ENCODE results near the gene AKAP9. TPM values are rescaled to one million over a fixed set of nuclear protein-coding genes. Genes with fewer than 3 reads are reported as not detected.
"Not testable (repeated sequence)": the region's sequence is repeated elsewhere in the genome, so short reads cannot be mapped to it uniquely, and the experiment has no call there.

Gene AKAP9
- polyA plus RNA-seq, 1 donor, result 79.2 TPM

GRCh38 chr7:92006046-92006445 is 65.4 kb downstream of the AKAP9 start:
- DNase-seq (ENCODE audit: low read depth), result no peak

DNA sequence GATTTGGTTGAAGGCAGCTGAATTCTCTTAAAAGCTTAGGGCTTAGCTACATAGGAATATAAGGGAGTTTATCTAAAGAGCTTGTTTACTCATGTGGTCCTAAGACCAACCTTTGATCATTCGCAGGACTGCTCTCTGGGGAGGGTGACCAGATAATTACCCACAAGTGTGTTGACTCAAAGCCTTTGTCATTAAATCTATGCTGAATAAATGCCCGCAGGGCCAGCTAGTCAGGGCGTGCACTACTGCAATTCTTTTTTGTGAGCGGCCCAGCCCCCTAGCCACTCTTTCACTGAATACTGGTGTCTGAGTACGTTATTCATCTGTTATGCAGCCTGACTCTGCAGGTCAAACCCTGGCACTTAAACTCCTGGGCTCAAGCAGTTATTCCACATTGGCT is 69.6 kb downstream of the AKAP9 start:
- DNase-seq (ENCODE audit: low read depth), result no peak

- no peak for DNase-seq (ENCODE audit: low read depth)
Observed at GRCh38 chr7:92013611-92014010, 72.9 kb downstream of the AKAP9 start.

- DNase-seq (ENCODE audit: low read depth), result no peak
Observed at GRCh38 chr7:92020636-92021035, 80.0 kb downstream of the AKAP9 start.

- no peak for DNase-seq (ENCODE audit: low read depth)
Observed at GRCh38 chr7:92025260-92025659, 84.6 kb downstream of the AKAP9 start.

DNA sequence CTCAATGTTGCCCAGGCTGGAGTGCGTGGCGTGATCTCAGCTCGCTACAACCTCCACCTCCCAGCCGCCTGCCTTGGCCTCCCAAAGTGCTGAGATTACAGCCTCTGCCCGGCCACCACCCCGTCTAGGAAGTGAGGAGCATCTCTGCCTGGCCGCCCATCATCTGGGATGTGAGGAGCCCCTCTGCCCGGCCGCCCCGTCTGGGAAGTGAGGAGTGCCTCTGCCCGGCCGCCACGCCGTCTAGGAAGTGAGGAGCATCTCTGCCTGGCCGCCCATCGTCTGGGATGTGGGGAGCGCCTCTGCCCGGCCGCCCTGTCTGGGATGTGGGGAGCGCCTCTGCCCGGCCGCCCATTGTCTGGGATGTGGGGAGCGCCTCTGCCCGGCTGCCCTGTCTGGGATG is 86.0 kb downstream of the AKAP9 start:
- DNase-seq (ENCODE audit: low read depth), result not testable (repeated sequence)

DNA sequence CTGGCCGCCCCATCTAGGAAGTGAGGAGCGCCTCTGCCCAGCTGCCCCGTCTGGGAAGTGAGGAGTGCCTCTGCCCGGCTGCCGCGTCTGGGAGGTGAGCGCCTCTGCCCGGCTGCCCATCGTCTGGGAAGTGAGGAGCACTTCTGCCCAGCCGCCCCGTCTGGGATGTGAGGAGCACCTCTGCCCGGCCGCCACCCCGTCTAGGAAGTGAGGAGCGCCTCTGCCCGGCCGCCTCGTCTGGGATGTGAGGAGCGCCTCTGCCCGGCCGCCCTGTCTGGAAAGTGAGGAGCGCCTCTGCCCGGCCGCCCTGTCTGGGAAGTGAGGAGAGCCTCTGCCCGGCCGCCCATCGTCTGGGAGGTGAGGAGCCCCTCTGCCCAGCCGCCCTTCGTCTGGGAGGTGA is 86.5 kb downstream of the AKAP9 start:
- not testable (repeated sequence) for DNase-seq (ENCODE audit: low read depth)

DNA sequence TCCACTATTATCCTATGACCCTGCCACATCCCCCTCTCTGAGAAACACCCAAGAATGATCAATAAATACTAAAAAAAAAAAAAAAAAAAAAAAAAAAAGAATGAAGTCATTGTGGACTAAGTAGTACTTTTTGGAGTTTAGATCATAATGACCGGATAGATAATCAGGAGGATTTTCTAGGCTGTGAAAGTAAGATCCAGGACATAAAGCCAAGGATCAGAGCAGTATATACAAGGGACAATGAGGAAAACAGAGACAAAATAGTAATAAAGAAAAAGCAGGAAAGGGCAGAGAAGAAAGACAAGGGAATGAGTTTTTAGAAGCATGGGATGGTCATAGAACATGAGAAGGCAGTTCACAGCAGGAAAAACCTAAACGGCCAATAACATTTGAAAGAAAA is 87.6 kb downstream of the AKAP9 start:
- DNase-seq (ENCODE audit: low read depth), result no peak

DNA sequence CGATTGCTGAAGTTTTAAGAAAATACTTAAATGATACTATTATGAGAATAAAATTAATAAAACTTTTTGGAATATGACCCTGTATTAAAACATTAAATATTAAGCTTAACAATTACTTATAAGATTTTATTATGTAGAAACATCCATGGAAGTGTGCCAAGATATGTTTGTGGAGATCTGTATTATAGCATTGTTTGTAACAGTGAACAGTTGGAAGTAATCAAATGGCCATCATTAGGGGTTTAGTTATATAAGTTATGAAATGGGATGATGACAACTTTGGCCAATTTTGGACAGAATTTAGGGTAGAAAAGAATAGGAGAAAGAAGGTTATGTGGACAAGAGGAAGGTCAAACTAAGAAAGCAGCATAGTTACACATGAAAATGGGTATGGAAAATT is 88.0 kb downstream of the AKAP9 start:
- no peak for DNase-seq (ENCODE audit: low read depth)

DNA sequence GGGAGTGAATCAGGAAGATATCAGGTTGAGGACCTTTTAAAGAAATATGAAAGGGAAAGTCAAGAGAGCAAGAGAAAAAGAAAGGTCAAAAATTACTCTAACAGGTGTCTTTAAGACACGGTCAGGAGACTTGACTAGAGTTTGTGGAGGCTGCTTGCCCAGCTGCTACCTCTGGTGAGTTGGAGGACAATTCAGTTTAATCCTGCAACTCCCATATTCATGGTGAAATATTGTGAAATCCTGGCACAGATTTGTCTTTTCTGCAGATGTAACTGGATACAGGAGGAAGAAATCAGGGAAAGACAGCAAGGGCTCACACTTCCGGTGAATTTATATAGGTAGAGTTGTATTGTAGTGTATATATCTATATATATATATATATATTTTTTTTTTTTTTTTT is 93.5 kb downstream of the AKAP9 start:
- no peak for DNase-seq (ENCODE audit: low read depth)

DNA sequence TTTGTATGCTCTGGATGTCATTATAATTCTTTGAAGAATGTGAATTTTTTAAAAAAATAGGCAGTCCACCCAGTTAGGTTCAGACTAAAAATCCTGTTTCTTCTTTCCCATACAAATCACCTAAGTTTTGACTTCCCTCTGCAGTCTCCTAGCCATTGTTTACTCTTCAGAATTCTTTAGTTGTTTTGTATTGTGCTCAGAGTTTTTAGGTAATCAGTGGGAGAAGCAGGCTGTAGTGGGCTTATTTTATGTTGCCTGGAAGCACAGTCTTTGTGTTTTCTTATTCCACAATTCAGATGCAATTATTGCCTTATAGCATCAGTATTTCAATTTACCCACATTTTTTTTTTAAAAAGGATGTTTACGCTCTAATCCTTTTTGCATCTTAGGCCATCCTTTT is 94.9 kb downstream of the AKAP9 start:
- DNase-seq (ENCODE audit: low read depth), result no peak

GRCh38 chr7:92039900-92040299 is 99.2 kb downstream of the AKAP9 start:
- DNase-seq (ENCODE audit: low read depth), result no peak

GRCh38 chr7:92042056-92042737 is 101.5 kb downstream of the AKAP9 start:
- DNase-seq (ENCODE audit: low read depth), result no peak

DNA sequence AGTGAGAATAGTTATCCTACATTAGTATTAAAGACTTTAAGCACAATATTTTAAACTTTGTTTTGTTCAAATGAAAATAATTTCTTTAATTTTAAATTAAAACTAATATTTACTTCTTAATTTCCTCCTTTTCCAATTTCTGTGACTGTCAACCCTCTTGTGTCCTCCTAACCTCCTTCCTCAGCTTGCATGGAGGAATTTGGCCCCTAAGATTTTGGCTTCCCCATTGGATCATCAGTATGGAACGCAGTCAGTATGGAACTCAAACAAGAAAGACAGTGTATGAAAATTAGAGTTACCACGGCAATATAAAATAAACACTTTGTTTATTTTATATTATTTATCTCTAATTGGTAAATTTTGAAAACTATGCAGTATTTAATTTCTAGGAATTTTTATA is 102.4 kb downstream of the AKAP9 start:
- no peak for DNase-seq (ENCODE audit: low read depth)

DNA sequence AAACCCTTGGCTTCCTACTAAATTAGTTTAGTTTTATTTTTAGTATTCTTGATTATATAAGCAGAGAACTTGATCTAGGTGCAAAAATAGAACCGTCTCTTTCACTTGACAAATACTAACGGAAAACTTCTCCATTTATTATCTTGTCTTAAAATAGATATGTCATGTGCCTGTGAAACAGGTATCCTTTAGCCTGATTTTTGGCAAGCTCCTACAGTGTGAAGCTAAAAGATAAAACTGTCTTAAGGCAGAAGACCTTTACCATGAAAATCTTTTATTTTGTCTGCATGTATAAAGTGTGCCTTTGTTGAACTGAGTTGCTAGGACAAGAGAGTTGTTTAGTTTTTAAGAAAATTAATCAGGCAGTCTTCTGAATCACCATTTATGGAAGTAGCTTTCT is 103.0 kb downstream of the AKAP9 start:
- DNase-seq (ENCODE audit: low read depth), result no peak

GRCh38 chr7:92044148-92044547 is 103.5 kb downstream of the AKAP9 start:
- no peak for DNase-seq (ENCODE audit: low read depth)

DNA sequence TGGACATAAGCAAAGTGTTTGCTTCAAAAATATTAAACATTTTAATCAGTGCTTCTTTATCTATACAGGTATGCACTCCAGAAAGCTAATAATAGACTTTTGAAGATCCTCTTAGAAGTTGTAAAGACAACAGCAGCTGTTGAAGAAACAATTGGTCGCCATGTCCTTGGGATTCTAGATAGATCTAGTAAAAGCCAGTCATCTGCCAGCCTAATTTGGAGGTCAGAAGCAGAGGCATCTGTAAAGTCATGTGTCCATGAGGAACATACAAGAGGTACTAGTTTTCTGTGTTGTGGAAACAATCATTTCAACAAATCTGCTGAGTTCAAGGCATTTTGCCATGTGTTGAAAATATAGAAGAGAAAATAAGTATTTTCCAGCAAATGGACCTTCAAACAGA is 104.3 kb downstream of the AKAP9 start:
- DNase-seq (ENCODE audit: low read depth), result no peak

DNA sequence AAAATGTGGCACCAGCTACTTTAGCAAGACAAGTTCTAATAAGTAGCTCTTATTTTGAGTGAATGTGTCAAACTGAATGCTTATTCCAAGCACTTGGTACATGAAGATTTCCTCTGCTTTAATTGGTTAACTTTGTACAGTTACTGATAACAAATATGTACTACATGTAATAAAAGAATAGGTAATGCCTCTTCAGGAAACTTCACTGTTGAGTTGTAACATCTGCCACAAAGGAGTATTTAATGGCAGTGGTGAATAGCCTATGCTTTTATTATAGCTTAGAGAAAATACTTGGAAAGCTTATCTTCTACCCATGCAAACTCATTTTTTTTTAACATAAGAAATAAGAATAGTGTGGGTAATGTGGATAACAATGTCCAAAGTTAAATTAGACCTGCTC is 111.0 kb downstream of the AKAP9 start:
- no peak for DNase-seq (ENCODE audit: low read depth)

GRCh38 chr7:92052159-92052558 is 111.5 kb downstream of the AKAP9 start:
- DNase-seq (ENCODE audit: low read depth), result no peak

- DNase-seq (ENCODE audit: low read depth), result no peak
Observed at GRCh38 chr7:92052684-92053083, 112.0 kb downstream of the AKAP9 start.

DNA sequence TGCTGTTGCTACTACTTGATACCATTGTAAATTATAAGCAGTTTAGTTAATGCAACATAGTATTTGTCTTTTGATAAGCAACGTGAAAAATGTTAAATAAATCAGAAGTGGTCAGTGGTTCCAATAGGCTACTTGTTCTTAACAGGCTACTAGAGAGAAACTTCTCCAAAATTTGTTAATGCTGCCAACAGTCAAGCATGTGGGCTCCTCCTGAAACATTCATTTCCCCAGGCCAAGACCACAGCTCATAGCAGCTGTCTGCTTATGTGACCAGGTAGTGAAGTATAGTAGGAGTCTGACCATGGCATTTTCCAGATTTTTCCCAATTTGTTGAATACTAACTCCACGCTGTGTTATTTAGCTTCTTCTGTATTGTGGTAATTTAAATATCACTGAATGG is 112.7 kb downstream of the AKAP9 start:
- DNase-seq (ENCODE audit: low read depth), result no peak

DNA sequence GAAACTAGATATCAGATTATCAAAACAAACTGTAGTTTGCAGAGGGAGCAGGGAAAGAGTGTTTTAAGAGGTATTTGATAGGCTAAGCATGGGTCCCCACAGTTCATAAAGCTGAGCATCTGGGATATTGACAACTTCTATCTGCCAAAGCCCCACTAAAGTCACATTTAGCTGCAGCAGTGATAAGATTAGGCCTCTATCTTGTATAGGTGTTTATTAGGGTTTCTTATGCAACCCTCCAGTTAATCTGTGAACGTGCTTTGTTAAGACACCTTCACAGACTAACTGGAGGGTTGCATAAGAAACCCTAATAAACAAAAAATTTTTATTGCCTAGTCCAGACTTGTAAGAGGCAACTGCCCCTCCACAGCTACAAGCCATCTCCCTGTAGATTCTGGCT is 115.6 kb downstream of the AKAP9 start:
- no peak for DNase-seq (ENCODE audit: low read depth)

GRCh38 chr7:92057375-92057774 is 116.7 kb downstream of the AKAP9 start:
- DNase-seq (ENCODE audit: low read depth), result no peak

DNA sequence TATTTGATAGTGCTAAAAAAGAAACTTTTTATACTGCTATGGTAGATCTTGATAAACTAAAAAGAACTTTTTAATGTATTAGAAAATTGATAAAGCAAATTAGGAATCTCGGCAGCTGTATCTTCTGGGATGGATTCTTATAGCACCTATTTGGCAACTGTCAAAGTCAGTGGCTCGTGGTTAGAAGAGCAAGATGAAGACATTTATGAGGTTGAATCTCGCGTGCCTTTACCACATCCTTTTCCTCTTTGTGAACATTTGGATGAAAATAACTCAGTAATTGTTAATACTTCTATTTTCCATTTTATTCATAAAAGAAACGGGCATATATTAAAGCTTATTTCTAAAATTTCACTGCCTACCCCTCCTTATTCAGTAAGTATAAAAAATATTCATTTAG is 117.4 kb downstream of the AKAP9 start:
- DNase-seq (ENCODE audit: low read depth), result no peak
